GM19240 (cell line): ENCODE measurements around the gene SMURF1.

ENCODE experiments used
- DNase-seq: peaks from one replicate; pipeline ENCODE4 v3.0.0; 2011; ENCODE audit warnings: low spot score; ENCODE audit not compliant: insufficient read length

Gene SMURF1

GRCh38 chr7:99098286-99098823 lies 45.6 kb downstream of the SMURF1 start:
- DNase-seq, result no peak

- DNase-seq, result no peak
These were observed 46.2 kb downstream of the SMURF1 start for GRCh38 chr7:99097730-99098129.

- DNase-seq, result no peak
These were observed 47.6 kb downstream of the SMURF1 start for GRCh38 chr7:99096124-99096887.

- no peak for DNase-seq
These were observed 48.2 kb downstream of the SMURF1 start for GRCh38 chr7:99095698-99096097.

- no peak for DNase-seq
These were observed 49.5 kb downstream of the SMURF1 start for GRCh38 chr7:99094401-99094800.

- no peak for DNase-seq
These were observed 51.7 kb downstream of the SMURF1 start for GRCh38 chr7:99092064-99092720.

GRCh38 chr7:99090771-99091542 lies 53.0 kb downstream of the SMURF1 start:
- DNase-seq, result no peak

- DNase-seq, result no peak
These were observed 53.8 kb downstream of the SMURF1 start for GRCh38 chr7:99089914-99090629.

- no peak for DNase-seq
These were observed 57.0 kb downstream of the SMURF1 start for GRCh38 chr7:99086944-99087343.

- no peak for DNase-seq
These were observed 57.4 kb downstream of the SMURF1 start for GRCh38 chr7:99086532-99086931.

GRCh38 chr7:99083733-99084132 lies 60.2 kb downstream of the SMURF1 start:
- no peak for DNase-seq

GRCh38 chr7:99083068-99083651 lies 60.7 kb downstream of the SMURF1 start:
- no peak for DNase-seq

- no peak for DNase-seq
These were observed 63.2 kb downstream of the SMURF1 start for GRCh38 chr7:99080679-99081078.

- no peak for DNase-seq
These were observed 64.8 kb downstream of the SMURF1 start for GRCh38 chr7:99079104-99079503.

GRCh38 chr7:99078416-99078815 lies 65.5 kb downstream of the SMURF1 start:
- no peak for DNase-seq

GRCh38 chr7:99076615-99077014 lies 67.3 kb downstream of the SMURF1 start:
- DNase-seq, result no peak

- DNase-seq, result no peak
These were observed 70.0 kb downstream of the SMURF1 start for GRCh38 chr7:99073839-99074446.

- no peak for DNase-seq
These were observed 71.8 kb downstream of the SMURF1 start for GRCh38 chr7:99072126-99072525.

- no peak for DNase-seq
These were observed 73.5 kb downstream of the SMURF1 start for GRCh38 chr7:99070361-99070760.

- no peak for DNase-seq
These were observed 82.7 kb downstream of the SMURF1 start for GRCh38 chr7:99061001-99061776.
